ENCODE data around the gene PSMD4.
A peak's percentile ranks its signal among the peaks of the same experiment; 100 is the strongest.
"Not testable (repeated sequence)": the region's sequence is repeated elsewhere in the genome, so short reads cannot be mapped to it uniquely, and the experiment has no call there.

Gene PSMD4

DNA sequence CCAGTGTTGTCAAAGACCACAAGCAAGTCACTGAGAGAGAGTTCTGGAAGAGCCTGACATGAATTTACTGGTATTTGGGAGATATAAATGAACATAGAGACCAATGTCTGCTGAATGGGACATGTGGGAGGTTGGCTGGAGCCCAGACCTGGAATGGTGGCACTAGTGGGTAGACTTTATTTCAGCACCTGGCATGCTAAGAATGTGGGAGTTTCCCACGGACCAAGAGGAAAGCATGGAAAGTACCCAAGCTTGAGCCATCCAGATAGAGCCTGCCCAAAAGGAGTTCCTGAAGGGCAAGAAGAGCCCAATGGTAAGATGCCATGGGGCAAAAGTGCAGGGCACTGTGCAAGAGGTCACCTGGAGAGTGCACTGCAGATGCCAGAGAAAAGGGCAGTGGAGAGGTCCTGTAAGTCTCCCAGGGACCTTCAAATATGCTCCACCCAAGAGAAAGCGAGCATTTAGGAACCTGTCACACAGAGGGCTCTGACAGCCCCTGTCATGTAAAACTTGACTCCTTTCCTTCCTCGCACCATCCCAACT is 19.5 kb downstream of the PSMD4 start:
- DNase-seq (ENCODE audit: low read depth in 3 of 3): no peak

DNA sequence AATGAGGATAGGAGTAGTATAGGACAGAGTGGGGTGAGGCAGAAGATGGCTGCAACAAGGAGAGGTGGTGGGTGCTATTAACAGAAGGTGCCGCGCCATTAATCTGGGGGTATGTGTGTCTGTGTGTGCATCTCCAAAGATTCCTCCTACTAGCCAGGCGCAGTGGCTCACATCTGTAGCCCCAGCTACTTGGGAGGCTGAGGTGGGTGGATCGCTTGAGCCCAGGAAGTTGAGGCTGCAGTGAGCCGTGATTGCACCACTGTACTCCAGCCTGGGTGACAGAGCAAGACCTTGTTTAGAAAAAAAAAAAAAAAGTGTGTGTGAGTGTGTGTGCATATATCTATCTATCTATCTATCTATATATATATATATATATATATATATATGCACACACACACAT is 20.8 kb downstream of the PSMD4 start:
- DNase-seq (ENCODE audit: low read depth in 3 of 3): not testable (repeated sequence)

DNA sequence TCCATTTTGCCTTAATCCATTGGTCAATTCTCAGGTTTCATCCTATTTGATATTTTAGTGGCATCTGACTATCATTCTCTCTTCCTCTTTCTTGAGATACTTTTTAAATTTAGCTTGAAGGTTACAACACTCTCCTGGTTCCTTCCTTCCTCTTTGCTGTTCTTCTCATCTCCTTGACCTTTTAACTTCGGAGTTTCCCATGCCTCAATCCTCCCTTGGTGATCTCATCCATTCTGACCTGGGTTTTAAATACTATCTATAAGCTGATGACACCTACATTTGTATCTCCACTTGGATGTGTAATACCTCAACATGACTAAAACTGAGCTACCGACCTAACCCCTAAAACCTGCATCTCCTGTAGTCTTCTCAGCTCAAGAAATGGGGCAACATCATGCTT is 22.7 kb downstream of the PSMD4 start:
- DNase-seq (ENCODE audit: low read depth in 3 of 3): no peak

DNA sequence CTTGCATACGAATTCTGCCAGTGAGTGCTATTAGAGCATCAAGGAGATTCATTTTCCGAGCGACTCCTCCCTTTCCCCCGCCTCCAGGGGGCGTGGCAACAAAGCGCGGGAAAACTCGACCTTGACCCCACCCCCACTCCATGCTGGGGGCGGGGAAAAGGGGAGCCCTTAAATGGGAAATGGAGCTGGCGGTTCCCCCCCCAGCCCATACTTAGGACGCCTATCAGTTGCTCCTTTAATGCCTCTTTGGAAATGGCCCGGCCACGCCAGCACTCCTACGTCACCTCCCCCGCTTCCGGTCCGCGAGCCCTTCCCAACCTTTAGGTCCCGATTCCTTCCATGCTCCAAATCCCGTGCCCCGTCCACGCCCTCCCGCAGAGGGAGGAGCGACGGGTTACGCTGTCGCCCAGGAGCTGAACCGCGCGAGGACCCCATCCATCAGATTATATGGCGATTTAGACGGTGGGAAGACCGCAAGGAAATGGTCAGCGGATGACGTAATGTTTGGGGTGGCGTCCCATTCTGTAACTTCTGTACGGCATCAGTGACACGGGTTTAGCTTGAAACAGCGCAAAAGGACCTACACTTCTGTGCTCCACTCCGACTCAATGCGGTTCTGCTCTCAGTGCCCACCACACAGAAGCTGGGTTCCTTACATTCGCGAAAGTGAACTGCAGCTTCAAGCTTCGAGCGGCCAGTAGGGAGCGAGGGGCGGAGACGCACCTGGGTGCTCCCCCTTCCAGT is 26.9 kb downstream of the PSMD4 start:
- peak; percentile 89 to 90 (median 90) for DNase-seq (ENCODE audit: low read depth in 3 of 3)

- peak; percentile 92 to 95 (median 94) for DNase-seq (ENCODE audit: low read depth in 3 of 3)
Measured at GRCh38 chr1:151281969-151282882, 27.7 kb downstream of the PSMD4 start, which contains the start of gene ZNF687. Gene ZNF687, plus strand, starts transcription at chr1:151282299. Its CDS starts 3,993 bp downstream, at chr1:151286292.

DNA sequence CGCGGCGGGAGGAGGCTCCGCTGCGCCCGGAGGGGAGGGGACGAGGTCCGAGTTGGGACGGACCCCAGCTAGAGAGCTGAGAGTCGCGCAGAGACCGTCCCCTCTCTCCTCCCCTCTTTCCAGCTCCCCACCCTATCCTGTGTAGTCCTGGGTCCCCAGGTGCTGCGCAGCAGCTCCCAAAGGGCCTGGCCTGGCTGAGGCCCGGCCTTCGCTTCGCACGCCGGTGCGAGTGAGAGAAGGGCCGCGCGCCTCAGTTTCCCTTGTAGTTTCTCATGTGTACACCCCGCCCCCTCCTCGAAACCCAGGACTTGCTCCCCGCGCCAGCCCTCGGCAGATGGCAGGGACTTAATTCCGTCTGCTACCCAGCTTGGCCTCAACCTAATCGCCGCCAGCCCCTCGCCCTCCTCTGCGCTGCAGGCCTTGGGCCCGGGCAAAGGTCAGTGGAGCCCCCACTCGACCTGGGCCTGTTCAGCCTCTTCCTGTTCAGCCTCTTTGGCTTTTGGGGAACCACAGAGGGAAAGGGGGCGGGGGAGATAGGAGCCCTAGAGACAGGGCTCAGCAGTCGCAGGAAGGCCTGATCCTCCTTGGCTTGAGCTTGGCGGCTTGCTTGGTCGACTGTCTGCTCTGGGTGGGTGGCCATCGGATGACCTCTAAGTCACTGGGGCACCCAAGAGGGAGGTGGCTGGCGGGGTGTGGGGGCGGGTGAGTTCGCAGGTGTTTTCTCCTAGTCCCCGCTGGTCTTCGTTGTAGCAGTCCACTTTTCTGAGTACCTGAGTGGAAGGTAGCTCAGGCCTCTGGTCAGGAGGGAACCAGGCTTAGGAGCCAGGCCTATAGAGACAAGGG is 28.6 kb downstream of the PSMD4 start:
- peak in 1 of 3 experiments; percentile 10 for DNase-seq (ENCODE audit: low read depth in 3 of 3)

DNA sequence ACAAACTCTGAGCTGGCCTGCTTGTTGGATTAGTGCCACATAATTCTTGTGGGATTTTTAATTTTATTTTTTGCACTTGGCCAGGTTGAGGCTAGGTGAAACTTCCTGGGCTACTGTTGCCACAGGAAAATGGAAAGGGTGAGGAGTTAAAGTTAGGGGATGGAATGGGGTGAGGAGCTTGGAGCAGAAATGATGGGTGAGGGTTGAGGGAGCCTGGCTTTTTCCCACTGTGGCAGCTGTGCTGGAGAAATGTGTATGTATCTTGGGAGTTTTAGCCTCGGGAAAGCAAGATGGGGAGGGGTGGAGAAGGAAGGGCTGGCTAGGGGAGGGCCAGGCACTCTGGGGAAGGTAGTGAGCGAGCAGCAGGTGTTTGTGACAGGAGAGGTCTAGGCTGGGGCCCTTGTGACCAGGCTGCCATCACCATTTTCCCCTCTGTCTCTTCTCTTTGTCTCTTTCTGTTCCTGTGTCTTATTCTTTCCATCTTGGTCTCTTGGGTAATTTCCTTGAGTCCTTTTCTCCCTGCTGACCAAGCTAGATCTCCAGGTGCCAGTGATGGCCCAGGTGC is 29.6 kb downstream of the PSMD4 start:
- DNase-seq (ENCODE audit: low read depth in 3 of 3): no peak

- no peak for DNase-seq (ENCODE audit: low read depth in 3 of 3)
Measured at GRCh38 chr1:151286619-151287340, 32.2 kb downstream of the PSMD4 start.

GRCh38 chr1:151287341-151287699 is 32.8 kb downstream of the PSMD4 start:
- no peak for DNase-seq (ENCODE audit: low read depth in 3 of 3)

DNA sequence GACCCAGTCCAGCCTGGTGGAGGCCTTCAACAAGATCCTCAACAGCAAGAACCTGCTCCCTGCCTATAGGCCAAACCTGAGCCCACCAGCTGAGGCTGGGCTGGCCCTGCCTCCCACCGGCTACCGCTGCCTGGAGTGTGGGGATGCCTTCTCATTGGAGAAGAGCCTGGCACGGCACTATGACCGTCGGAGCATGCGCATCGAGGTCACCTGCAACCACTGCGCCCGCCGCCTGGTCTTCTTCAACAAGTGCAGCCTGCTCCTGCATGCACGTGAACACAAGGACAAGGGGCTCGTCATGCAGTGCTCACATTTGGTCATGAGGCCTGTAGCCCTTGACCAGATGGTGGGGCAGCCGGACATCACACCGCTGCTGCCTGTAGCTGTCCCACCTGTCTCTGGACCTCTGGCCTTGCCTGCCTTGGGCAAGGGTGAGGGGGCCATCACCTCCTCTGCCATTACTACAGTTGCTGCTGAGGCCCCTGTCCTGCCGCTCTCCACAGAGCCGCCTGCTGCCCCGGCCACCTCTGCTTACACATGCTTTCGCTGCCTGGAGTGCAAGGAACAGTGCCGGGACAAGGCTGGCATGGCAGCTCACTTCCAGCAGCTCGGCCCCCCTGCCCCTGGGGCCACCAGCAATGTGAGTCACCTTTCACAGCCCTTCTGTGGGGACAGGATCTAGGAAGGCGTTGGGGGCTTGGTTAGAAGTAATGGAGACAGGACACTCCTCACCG is 33.4 kb downstream of the PSMD4 start:
- no peak for DNase-seq (ENCODE audit: low read depth in 3 of 3)

- no peak for DNase-seq (ENCODE audit: low read depth in 3 of 3)
Measured at GRCh38 chr1:151288502-151288901, 34.0 kb downstream of the PSMD4 start.

DNA sequence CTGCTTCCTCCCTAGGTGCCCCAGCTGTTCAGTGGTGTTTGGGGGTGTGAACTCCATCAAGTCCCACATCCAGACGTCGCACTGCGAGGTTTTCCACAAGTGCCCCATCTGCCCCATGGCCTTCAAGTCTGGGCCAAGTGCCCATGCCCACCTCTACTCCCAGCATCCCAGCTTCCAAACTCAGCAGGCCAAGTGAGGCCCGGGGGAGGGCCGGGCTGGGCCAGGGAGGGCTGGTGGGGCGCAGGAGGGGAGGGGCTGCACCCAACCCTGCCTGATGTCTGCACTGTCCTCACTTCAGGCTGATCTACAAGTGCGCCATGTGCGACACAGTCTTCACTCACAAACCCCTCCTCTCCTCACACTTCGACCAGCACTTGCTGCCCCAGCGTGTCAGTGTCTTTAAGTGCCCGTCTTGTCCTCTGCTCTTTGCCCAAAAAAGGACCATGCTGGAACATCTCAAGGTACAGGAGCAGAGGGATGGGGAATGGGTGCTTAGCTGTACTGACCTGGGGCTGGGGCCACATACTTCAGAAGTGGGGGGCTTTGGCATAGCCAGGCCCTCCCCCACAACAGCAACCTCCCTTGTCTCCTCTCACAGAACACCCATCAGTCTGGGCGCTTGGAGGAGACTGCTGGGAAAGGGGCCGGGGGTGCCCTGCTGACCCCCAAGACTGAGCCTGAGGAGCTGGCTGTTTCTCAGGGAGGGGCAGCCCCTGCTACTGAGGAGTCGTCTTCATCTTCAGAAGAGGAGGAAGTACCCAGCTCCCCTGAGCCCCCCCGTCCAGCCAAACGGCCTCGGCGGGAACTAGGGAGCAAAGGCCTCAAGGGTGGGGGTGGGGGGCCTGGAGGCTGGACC is 34.8 kb downstream of the PSMD4 start:
- no peak for DNase-seq (ENCODE audit: low read depth in 3 of 3)

GRCh38 chr1:151289991-151290708 is 35.6 kb downstream of the PSMD4 start:
- DNase-seq (ENCODE audit: low read depth in 3 of 3): no peak

DNA sequence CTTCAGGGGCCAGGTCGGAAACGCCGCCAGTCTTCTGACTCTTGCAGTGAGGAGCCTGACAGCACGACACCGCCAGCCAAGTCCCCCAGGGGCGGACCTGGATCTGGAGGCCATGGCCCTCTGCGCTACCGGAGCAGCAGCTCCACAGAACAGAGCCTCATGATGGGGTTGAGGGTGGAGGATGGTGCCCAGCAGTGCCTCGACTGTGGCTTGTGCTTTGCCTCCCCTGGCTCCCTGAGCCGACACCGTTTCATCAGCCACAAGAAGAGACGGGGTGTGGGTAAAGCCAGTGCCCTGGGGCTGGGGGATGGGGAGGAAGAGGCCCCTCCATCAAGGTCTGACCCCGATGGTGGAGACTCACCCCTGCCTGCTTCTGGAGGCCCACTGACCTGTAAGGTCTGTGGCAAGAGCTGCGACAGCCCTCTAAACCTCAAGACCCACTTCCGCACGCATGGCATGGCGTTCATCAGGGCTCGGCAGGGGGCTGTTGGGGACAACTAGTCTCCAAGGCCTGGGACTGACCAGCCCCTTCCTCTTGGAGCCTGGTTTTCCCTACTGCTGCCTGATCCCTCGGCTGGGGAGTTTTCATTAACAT is 36.3 kb downstream of the PSMD4 start:
- DNase-seq (ENCODE audit: low read depth in 3 of 3): no peak

DNA sequence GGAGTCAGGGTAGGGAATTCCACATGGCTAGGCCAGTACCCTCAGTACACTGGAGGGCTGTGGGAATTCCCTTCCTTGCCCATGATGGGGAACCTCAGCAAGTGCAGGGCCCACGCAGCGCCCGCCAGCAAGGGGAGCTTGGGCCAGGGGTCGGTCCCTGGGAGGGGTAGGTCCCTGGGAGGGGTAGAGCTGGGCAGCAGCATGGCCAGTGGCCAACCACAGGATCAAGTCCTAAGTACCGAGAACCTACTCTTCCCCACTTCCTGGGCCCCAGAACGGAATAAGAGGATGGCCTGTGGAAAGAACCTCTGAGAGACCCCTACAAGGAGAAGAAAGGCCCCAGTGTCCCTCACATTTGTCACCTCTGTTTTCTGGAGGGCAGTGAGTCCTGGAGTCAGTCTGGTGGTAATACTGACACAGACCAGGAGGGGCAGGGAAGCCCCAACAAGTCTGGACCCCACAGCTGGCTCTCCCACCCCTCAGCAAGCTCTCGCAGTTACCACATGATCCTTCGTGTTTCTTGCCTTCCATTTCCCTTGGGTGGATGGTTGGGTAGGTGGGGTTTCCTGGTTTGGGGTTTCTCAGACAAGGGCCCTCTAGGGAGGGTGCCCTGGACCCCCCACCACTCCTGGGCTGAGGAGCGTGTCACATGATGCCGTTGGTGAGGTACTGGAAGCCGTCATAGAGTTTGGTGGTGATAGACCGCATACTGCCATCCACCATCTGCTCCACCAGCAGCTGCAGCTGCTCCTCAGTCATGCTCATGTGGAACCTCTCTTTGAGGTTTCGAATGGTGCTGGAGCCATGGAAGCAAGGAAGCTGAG is 37.9 kb downstream of the PSMD4 start:
- no peak for DNase-seq (ENCODE audit: low read depth in 3 of 3)

GRCh38 chr1:151293093-151293492 is 38.6 kb downstream of the PSMD4 start:
- no peak for DNase-seq (ENCODE audit: low read depth in 3 of 3)
